HG03521 (cell line): Measurements from ENCODE around the gene BRK1.
A peak's percentile ranks its signal among the peaks of the same experiment; 100 is the strongest.
"Not testable (repeated sequence)": the region's sequence is repeated elsewhere in the genome, so short reads cannot be mapped to it uniquely, and the experiment has no call there.

Source experiments
- ATAC-seq: cut with Tn5 transposase; IDR thresholded peaks from one replicate; pipeline ENCODE4 v1.9.1; 2021; ENCODE audit warnings: mild to moderate bottlenecking, moderate library complexity; ENCODE audit not compliant: unreplicated experiment

The BRK1 gene

GRCh38 chr3:10115326-10116137, at the start of gene BRK1:
TSS of gene BRK1 (plus strand) at chr3:10115675. CDS start at chr3:10115702, 27 bp downstream.
- ATAC-seq, result peak; percentile 97

GRCh38 chr3:10070077-10070476, 45.4 kb upstream of the BRK1 start:
- not testable (repeated sequence) for ATAC-seq

- ATAC-seq, result no peak
Measured at GRCh38 chr3:10074666-10075065, 40.8 kb upstream of the BRK1 start.

GRCh38 chr3:10081871-10082270, 33.6 kb upstream of the BRK1 start:
- no peak for ATAC-seq

- no peak for ATAC-seq
Measured at GRCh38 chr3:10085738-10086137, 29.7 kb upstream of the BRK1 start.

- ATAC-seq, result no peak
Measured at GRCh38 chr3:10088256-10088655, 27.2 kb upstream of the BRK1 start.

- ATAC-seq, result no peak
Measured at GRCh38 chr3:10090179-10090578, 25.3 kb upstream of the BRK1 start.

GRCh38 chr3:10090774-10091173, 24.7 kb upstream of the BRK1 start:
- not testable (repeated sequence) for ATAC-seq

- not testable (repeated sequence) for ATAC-seq
Measured at GRCh38 chr3:10091387-10091786, 24.1 kb upstream of the BRK1 start.

- ATAC-seq, result no peak
Measured at GRCh38 chr3:10093678-10094077, 21.8 kb upstream of the BRK1 start.

GRCh38 chr3:10099041-10099440, 16.4 kb upstream of the BRK1 start:
- ATAC-seq, result no peak

- no peak for ATAC-seq
Measured at GRCh38 chr3:10106919-10107318, 8.6 kb upstream of the BRK1 start.

- no peak for ATAC-seq
Measured at GRCh38 chr3:10108091-10108490, 7.4 kb upstream of the BRK1 start, which contains the start of gene FANCD2OS. TSS of gene FANCD2OS (minus strand) at chr3:10108255. CDS start at chr3:10104774, 3,481 bp downstream.

GRCh38 chr3:10116138-10116460, 624 bp downstream of the BRK1 start:
- ATAC-seq, result peak; percentile 11

GRCh38 chr3:10116928-10117327, 1.5 kb downstream of the BRK1 start:
- no peak for ATAC-seq

GRCh38 chr3:10119376-10119775, 3.9 kb downstream of the BRK1 start:
- ATAC-seq, result no peak

GRCh38 chr3:10121064-10121463, 5.6 kb downstream of the BRK1 start:
- ATAC-seq, result no peak

GRCh38 chr3:10122724-10123123, 7.2 kb downstream of the BRK1 start:
- no peak for ATAC-seq

- not testable (repeated sequence) for ATAC-seq
Measured at GRCh38 chr3:10135872-10136271, 20.4 kb downstream of the BRK1 start.

- ATAC-seq, result no peak
Measured at GRCh38 chr3:10136426-10137005, 21.0 kb downstream of the BRK1 start.

GRCh38 chr3:10137178-10137577, 21.7 kb downstream of the BRK1 start:
- no peak for ATAC-seq

GRCh38 chr3:10140996-10141546, 25.6 kb downstream of the BRK1 start:
- no peak for ATAC-seq
